ENCODE results near the gene DLL1. TPM values are rescaled to one million over a fixed set of nuclear protein-coding genes. Genes with fewer than 3 reads are reported as not detected.

Gene DLL1
- total RNA-seq, 4 donors from 2014 or later: 1.8 to 3.7 (median 3.3) TPM

- Histone ChIP-seq H3K27me3 (no peaks in the 10 kb centered on the region), H3K9me3 (no peaks in the 10 kb centered on the region), H3K4me1 (peaks cover 28 to 31% of the 10 kb centered on the region in 2 donors), H3K27ac (peak overlapping the region; percentile 1 to 69 (median 48)), H3K36me3 (peaks cover 0 to 11% of the 10 kb centered on the region in 2 donors), H3K4me3 (no peak overlapping the region)
- in situ Hi-C loops (cut with MboI; ENCODE audit: low sequenced_read_pairs in 4 of 4) (loop anchor here in 2 of 4 donors (10.0 kb wide), 2 partner anchors 198 to 208 kb away; no protein-coding TSS in a partner anchor), intact Hi-C loops (cut with DNase I; ENCODE audit: low total_unique reads) (no loop called here)
- TF ChIP-seq CTCF (IDR thresholded peaks at IDR 0.05 in 4 of 5, conservative IDR thresholded peaks at IDR 0.05 in 1 of 5) (no peak), POLR2A (IDR thresholded peaks at IDR 0.05) (no peak)
- DNase-seq (no peak), ATAC-seq (no peak)
These were observed 26.2 kb upstream of the DLL1 start for GRCh38 chr6:170317076-170317475.

GRCh38 chr6:170316071-170316470 lies 25.2 kb upstream of the DLL1 start:
- Histone ChIP-seq H3K9me3 (no peaks in the 10 kb centered on the region), H3K27me3 (no peaks in the 10 kb centered on the region), H3K4me1 (peaks cover 31 to 36% of the 10 kb centered on the region in 2 donors), H3K36me3 (peaks cover 0 to 9% of the 10 kb centered on the region in 2 donors), H3K4me3 (no peak overlapping the region), H3K27ac (no peak overlapping the region)
- TF ChIP-seq CTCF (IDR thresholded peaks at IDR 0.05 in 4 of 5, conservative IDR thresholded peaks at IDR 0.05 in 1 of 5): no peak
- TF ChIP-seq POLR2A (IDR thresholded peaks at IDR 0.05): no peak
- intact Hi-C loops (cut with DNase I; ENCODE audit: low total_unique reads) (no loop called here), in situ Hi-C loops (cut with MboI; ENCODE audit: low sequenced_read_pairs in 4 of 4) (loop anchor here in 2 of 4 donors (10.0 kb wide), 2 partner anchors 199 to 209 kb away; no protein-coding TSS in a partner anchor)
- ATAC-seq (no peak), DNase-seq (no peak)

GRCh38 chr6:170314983-170315382 lies 24.1 kb upstream of the DLL1 start:
- in situ Hi-C loops (cut with MboI; ENCODE audit: low sequenced_read_pairs in 4 of 4): loop anchor here in 2 of 4 donors (10.0 kb wide), 2 partner anchors 200 to 210 kb away; no protein-coding TSS in a partner anchor
- Histone ChIP-seq H3K27ac (peak overlapping the region; percentile 6 to 76 (median 70)), H3K4me1 (peaks cover 31 to 42% of the 10 kb centered on the region in 2 donors), H3K27me3 (no peaks in the 10 kb centered on the region), H3K9me3 (no peaks in the 10 kb centered on the region), H3K36me3 (peaks cover 0 to 9% of the 10 kb centered on the region in 2 donors), H3K4me3 (no peak overlapping the region)
- DNase-seq (no peak), ATAC-seq (no peak)
- no peak for TF ChIP-seq CTCF (IDR thresholded peaks at IDR 0.05 in 4 of 5, conservative IDR thresholded peaks at IDR 0.05 in 1 of 5)
- TF ChIP-seq POLR2A (IDR thresholded peaks at IDR 0.05): no peak
- intact Hi-C loops (cut with DNase I; ENCODE audit: low total_unique reads): no loop called here

- TF ChIP-seq POLR2A (IDR thresholded peaks at IDR 0.05) (no peak), CTCF (IDR thresholded peaks at IDR 0.05 in 4 of 5, conservative IDR thresholded peaks at IDR 0.05 in 1 of 5) (no peak)
- no peaks in the 10 kb centered on the region for H3K27me3 ChIP-seq
- in situ Hi-C loops (cut with MboI; ENCODE audit: low sequenced_read_pairs in 4 of 4) (loop anchor here in 2 of 4 donors (10.0 kb wide), 2 partner anchors 201 to 211 kb away; no protein-coding TSS in a partner anchor), intact Hi-C loops (cut with DNase I; ENCODE audit: low total_unique reads) (no loop called here)
- H3K27ac ChIP-seq: peak overlapping the region; percentile 56 to 76 (median 70)
- DNase-seq: peak in 1 of 2 donors; percentile 44
- H3K4me1 ChIP-seq: peaks cover 31 to 54% of the 10 kb centered on the region in 2 donors
- ATAC-seq: peak; percentile 88 to 89
- H3K4me3 ChIP-seq: no peak overlapping the region
- peaks cover 0 to 2% of the 10 kb centered on the region in 2 donors for H3K36me3 ChIP-seq
- H3K9me3 ChIP-seq: no peaks in the 10 kb centered on the region
These were observed 22.9 kb upstream of the DLL1 start for GRCh38 chr6:170313716-170314295.

Data from gastrocnemius medialis (tissue), 4 donors.